Activated CD4-positive, CD25-positive, alpha-beta regulatory T cell treated with anti-CD3 and anti-CD28 coated beads, Interleukin-2, amount 50 U/mL, for 16 hours (primary cell): ENCODE data around the gene NCS1.

Experiments
- DNase-seq: peaks from one replicate; pipeline ENCODE4 v3.0.0-alpha.2; 2020; ENCODE audit warnings: low read depth, low spot score

NCS1 gene

DNA sequence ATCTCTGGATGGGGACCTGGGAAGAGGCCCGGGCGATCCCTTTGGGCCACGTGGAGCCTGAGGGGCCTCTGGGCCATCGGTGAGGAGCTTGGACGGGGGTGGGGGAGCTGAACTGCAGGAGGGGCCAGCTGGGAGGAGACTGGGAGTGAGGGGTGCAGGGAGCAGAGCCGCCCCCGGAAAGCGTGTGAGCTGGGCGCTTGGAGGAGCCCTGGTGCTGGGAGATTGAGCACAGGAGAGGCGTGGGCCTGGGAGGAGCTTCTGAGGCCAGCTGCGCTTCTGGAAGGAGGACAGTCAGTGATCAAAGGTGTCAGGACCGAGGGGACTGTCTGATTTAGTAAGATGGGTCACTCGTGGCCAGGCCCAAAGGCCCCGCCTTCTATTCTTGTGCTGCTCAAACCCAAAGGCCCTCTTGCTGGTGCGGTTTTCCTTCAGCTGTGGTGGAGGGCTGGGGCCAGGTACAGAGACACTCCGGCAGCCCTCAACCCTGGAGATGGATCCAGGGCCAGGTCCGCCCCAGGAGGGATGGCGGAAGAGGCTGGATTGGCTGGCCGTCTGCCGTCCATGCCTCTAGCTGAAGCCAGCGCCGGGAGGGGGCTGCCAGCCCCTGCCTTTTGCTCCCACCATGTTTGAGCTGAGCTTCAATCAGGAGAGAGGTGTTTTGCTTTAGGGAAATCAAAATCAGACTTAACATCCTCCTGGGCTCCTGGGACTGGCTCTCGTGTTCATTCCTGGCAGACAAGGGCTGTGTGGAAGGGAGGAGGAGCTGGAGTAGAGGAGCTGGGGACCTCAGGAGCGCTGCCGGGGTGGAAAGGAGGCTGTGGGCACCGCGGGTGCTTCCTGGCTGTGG, 21.6 kb downstream of the NCS1 start:
- DNase-seq: no peak

DNA sequence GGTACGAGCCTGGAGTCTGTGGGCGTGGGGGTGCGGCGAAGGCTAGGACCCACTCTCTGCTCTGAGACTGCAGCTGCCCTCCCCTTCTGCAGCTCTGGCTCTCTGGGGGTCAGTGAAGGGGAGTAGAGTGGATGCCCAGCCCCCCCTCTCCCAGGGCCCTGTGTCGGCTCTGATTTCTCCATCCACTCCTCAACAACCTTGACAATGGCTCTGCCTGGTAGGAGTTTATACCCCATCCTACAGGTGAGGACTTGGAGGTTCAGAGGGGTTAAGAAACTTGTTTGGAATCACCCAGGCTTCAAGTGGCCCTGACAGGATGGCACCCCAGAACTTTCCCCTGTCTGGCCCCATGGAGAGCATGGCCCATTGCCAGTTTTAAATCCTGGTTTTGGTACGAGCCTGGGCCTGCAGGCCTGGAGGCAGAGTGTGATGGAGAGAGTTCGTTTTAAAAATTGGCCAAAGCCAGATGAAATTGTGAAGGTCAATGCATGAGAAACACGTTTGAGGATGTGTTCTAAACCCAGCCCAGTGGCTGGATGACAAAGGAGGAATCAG, 22.3 kb downstream of the NCS1 start:
- DNase-seq: no peak

DNA sequence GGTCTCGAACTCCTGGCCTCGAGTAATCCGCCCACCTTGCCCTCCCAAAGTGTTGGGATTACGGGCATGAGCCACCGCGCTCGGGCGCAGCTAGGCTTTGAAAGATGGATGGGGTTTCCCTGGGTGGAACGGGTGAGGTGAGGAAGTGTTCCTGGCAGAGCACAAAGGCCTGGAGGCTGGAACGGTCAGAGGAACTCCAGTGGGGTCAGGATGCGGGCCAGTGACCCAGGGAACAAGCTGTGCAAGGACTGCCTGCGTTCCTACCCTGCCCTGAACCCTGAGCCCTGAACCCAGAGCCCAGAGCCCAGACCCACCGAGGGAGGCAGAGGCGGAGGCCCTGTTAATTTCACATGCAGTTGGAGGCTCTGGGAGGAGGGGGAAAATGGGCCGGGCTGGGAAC, 23.4 kb downstream of the NCS1 start:
- DNase-seq: no peak

DNA sequence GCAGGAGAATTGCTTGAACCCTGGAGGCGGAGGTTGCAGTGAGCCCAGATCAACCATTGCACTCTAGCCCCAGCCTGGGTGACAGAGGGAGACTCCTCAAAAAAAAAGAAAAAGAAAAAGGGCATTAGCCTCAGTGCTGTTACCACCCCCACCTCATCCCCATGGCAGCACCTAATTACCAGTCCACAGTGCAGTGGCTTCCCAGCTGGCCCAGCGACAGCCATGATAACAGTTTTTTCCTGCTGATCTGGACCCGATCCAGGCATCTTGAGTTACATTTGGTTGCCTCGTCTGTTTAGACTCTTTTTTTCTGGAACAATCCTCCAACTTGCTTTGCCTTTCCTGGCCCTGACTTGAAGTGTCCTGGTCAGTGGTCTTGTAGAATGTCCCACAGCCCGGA, 24.4 kb downstream of the NCS1 start:
- DNase-seq: no peak

DNA sequence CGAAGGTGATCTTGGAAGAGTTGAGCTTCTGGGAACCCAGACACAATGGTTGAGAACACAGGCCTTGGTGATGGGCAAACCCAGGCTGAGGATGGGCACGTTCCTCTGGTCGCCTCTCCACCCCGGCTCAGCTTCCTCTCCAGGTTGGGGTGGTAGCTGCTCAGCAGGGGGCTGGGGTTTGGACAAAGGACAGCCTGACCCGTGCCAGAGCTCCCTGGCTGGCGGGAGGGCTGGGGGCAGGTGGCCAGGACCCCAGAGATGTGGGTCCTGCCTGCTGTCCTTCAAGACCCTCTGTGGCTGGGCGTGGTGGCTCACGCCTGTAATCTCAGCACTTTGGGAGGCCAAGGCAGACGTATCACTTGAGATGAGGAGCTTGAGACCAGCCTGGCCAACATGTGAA, 25.2 kb downstream of the NCS1 start:
- no peak for DNase-seq

DNA sequence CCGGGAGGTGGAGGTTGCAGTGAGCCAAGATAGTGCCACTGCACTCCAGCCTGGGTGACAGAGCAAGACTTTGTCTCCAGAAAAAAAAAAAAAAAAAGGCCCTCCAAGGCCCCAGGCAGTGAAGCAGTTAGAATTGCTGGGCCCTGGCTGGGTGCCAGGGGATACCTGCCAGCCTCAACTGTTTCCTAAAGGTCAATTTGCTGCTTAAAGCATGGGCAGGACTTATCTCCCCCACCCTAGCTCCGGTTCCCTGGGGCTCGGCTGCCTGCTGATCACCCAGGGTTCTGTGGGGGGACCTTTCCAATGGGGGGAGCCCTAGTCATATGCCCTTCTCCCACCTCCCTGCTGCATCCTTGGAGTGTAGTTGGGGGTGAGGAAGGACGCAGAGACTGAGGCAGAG, 25.7 kb downstream of the NCS1 start:
- DNase-seq: no peak

DNA sequence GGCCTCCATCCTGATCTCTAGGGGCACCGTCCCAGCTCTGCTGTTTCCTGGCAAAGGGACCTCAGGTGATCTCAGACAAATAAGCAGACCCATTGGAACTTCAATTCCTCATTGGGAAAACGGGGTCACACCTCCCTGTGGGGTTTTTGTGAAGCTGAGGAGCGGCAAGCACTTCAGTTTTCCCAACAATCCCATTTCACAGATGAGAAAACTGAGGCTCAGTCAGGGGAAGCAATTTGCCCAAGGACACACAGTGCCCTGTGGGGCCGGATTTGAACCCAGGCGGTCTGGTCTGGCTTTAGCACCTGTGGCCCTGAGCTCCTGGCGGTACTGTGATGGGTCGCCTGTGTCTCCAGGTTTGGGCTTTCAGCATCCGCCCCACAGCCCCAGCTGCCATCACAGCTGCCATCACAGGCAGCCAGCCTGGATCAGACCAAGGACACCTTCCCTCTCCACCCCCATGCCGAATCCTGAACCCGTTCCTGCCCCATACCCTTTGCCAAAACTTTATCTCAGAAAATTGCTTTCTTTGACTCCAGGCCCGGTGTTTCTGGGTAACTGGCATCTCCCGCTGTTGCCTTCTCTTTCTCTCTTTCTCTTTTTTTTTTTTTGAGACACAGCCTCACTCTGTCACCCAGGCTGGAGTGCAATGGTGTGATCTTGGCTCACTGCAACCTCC, 26.4 kb downstream of the NCS1 start:
- no peak for DNase-seq

DNA sequence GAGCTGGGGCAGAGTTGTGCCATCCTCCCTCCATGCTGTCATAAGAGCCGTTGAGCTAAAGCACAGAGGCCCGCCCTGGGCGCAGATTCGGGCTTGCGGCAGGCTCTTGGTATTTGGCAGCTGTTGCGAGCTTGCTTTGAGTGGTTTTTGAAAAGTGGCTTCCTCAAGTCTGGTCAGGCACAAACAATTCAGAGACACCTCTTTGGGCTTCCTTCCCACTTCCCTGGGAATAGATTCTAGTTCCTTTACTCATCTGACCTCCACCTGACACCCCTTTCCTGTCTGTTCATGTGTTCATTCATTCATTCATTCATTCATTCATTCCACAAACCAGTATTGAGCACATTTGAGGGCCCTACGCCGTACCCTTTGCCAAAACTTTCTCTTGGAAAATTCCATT, 27.4 kb downstream of the NCS1 start:
- no peak for DNase-seq

DNA sequence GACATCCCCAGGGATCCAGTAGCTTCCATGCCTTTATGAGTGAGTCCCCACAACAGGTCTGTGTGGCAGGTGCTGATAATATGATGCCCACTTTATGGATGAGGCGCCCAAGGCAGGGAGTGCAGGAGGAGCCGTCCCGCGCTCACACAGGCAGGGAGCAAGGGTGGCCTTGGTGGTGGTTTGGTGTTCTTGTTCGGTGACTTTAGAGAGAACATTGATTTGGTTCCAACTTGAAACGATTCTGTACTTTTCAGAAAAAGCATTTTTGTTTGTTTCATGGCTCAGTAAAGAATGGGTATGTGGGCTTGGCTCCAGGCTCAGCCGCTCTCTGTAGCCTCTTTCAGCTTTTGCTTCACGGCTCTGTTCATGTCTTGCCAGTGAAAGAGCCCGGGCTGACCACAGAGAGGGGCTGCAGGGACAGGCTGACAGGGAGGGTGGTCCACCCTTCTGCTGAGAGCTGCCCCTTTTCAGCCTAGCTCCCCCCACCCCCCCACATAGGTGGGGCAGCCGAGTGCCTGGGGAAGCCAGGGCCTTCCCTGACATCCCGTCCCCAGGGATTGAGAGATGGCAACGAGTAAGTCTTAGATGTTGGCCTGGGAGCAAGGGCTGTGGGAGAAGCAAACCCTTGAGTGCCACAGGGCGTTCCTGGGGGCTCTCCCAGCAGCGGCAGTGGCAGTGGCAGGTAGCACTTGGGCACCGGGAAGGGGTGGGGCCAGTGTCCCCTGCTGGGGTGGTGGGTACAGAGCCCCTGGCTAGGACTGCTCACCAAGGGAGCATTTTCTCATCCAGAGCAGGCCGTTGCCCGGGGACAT, 28.0 kb downstream of the NCS1 start:
- no peak for DNase-seq

DNA sequence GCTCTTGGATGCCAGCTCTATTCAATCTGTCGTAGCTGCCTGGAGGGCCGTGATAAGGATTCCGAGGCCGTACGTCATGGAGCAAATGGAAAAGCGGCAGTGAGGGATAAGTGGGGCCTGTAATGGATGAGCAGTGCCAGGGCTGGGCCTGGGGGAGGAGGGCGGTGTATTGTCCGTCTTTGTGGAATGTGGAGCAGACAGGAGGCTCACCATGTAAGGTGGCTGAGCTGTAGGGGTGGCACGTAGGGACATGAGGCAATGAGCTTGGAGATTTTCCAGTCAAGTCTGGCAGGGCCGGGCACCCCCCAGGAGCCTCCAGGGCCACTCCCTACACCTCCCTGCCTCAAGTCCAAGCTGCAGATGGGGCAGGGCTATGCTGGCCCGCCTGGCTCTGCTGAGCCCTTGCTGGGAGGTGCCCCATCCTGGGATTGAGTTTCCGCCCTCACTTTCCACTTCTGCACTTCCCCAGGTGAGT, 29.2 kb downstream of the NCS1 start:
- no peak for DNase-seq

DNA sequence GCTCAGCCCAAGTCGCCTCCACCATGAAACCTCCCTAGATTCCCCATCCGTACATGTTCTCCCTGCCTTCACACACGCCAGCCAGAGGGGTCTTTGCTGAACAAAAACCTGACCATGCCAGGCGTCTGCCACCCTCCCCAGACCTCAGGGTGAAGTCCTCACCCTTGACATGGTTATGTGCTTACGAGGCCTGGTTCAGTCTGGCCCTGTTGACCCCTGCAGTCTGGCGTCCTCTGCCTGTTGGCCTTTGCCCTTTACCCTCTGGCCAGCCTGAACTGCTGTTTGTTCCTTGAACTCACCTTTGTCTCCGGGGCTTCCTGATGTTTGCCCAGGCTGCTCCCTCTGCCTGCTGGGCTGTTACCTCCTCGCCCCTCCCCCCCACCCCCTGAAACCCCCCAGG, 29.8 kb downstream of the NCS1 start:
- DNase-seq: no peak

DNA sequence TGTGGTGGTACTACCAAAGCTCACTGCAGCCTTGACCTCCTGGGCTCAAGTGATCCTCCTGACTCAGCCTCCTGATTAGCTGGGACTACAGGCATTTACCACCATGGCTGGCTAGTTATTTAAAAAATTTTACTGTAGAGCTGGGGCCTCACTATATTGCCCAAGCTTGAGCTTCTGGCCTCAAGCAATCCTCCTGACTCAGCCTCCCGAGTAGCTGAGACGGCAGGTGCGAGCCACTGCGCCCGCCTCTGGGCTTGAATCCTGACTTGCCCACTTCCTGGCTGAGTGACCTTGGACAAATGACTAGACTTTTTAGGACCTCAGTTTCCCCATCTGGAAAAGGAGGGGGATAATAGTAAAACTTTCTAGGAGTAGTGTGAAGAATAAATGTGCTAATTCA, 32.1 kb downstream of the NCS1 start:
- DNase-seq: no peak

DNA sequence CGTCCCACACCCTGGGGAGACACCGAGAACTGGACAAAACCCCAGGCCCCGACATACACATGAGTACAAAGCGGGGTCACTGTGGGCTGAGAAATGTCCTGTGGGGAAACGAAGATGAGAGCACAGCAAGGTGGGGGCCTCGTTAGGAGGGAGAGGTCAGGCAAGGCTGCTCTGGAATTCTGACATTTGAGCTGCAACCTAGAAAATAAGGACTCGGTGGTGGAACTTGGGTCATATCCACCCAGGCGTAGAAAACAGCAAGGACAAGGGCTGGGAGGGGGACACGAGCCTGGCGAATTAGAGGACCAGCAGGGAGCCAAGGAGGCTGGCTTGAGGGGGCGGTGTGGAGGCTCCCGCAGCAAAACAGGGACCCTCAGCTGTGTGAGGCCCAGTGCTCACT, 32.8 kb downstream of the NCS1 start:
- no peak for DNase-seq

DNA sequence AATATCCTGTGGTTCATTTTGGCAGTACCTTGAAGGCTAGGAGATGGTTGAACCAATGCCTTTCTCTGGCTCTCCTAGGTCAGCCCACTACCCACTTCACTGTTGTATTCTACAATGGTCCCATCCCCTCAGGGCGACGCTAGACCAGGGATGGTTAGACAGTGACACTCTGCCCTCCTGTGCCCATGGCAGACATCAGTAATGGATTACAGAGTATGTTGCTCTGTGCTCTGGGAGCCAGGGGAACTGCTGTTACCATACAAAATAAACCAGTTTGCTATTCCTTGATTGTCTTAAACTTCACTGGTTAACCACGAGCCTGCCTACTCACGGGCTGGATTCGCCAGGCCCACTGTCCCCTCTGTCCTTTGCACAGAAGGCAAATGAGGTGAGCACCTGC, 33.7 kb downstream of the NCS1 start:
- no peak for DNase-seq

DNA sequence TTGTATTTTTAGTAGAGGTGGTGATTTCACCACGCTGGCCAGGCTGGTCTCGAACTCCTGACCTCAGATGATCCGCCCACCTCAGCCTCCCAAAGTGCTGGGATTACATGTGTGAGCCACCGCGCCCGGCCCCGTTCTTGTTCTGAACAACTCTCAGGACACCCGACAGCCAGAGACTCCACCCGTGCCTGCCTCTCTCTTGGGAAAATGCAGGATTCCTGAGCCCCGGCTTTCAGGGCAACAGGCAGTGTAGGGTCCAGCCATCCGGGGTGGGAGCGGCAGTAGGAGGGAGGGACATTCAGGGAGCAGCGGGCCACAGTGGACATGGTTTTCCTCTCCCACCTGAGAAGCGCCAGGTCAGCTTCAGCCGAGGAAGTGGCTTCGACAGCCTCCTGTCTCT, 34.4 kb downstream of the NCS1 start:
- no peak for DNase-seq

DNA sequence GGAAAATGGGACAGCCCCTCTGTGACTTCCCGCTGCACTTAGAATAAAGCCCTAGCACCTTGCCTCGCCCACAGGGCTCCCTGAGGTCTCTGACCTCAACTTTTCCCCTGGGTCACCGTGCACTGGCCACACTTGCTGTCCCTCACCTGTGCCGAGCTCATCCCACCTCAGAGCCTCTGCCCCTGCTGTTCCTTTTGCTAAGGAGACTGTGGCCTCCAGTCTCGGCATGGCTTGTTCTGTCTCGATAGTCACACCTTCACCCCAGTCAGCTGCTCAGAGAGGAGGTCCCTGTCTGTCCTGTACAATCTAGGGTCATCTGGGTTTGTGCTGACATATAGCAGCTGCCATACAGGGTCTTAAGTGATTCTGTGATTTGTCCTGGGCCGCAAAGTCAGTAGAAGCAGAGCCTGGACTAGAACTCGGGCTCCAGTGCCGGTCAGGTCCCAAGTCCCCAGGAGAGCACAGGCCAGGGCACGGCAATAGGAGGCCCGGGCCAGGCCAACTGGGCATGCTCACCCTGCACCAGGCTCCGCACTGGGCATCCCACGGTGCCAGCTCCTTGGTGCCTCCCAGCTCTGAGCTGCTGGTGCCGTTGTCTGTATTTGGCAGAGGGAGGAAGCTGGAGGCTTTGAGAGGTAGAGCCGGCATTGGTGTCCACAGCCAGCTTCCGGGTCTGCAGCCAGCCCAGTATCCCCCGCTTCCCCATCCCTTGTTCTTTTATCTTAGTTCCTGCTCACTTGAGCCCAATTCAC, 35.2 kb downstream of the NCS1 start:
- DNase-seq: no peak

DNA sequence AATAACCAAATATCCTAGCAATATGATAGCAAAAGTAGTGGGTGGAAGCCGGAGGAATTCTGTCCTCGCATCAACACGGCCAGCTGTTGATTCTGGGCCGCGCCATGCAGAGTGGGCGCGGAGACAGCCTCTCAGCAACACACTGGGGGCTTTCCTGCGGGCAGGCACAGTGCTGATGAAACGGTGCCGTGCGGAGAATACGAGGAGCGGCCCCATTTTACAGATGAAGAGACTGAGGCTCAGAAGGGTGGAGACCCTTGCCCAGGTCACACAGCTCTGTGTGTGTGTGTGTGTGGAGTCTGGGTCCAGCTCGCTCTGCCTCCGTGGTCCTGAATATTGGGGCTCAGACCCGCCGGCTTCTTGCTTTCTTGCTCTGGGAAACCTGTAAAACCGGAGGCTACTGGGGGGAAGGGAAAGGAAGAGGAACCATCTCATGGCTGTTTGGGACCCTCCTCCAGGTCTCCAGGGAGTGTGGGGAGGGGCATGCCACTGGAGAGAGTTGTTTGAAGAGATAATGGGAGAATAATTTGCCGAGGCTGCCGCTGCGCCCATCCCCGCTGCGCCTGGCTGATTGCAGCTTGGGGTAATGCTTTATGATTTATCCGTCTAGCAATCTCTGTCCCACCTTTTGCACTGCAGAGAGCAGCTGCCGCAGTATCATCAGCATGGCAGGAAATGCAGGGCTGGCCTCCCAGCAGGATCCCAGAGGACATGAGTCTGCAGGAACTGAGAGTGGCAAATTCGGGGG, 36.6 kb downstream of the NCS1 start:
- DNase-seq: no peak

DNA sequence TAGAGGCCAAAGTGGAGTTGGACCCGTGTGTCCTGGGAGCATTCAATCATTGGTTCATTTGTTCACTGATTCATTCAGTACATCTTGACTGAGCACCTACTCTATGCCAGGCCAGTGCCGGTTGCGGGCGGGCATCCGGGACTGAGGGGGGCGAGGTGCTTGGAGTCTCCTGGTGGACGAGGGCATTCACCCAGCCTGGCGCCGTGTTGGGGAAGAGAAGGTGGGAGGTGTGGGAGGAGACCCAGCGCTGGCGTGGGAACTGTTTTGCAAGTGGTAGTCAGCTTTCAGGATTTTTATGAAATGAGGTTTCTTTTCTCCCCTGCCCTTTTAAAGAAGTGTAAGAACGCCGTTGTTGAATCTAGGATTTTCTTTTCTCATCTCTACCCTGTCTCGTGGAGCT, 37.2 kb downstream of the NCS1 start:
- DNase-seq: no peak

DNA sequence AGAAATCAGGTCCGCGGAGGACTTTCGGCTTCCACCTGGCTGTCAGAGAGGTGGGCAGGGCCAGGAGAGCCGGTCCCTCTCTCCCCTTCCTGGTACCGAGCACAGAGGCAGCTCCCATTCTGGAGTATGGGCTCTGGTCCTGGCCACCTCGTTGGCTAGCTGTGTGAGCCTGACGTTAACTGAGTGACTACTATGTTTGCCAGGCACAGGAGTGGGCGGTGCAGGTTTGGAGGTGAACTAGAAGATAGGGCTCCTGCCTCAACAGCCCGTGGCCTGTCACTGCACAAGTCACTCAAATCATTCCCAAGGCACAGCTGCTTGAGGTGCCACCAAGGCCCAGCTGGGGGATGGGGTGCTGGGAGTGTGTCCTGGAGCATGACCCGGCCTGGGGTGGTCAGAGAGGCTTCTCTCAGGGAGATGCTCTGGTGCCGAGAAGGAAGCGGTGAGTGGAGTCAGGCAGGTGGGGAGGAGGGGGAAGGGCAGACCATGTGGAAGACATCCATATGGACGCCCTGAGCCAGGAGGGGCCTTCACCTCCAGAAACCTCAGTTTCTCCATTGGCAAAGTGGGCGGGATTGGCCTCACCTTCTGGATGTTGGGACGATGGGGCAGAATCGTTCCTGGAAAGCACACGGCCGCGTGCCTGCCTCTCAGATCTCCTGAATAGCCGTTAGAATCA, 39.5 kb downstream of the NCS1 start:
- no peak for DNase-seq
